Activated CD4-positive, alpha-beta T cell treated with anti-CD3 and anti-CD28 coated beads for 36 hours (primary cell): Measurements from ENCODE around the gene TRIM32. TPM values are rescaled to one million over a fixed set of nuclear protein-coding genes. Genes with fewer than 3 reads are reported as not detected.

Experiments used
- ATAC-seq: fragments of 200-7000 bp; cut with Tn5 transposase; one replicate; pipeline ENCODE4 v1.10.0; 2021; ENCODE audit warnings: mild to moderate bottlenecking, moderate library complexity
- CTCF ChIA-PET: fragments of 350-600 bp; sonication (Branson Sonifier 250); formaldehyde crosslinking; loops from one replicate; lab custom pipeline; 2021; ENCODE audit warnings: antibody characterized with exemption; lab: Charles Lee
- POLR2A ChIA-PET: fragments of 350-600 bp; sonication (Branson Sonifier 250); formaldehyde crosslinking; loops from one replicate; lab custom pipeline; 2021; ENCODE audit warnings: antibody characterized with exemption, inconsistent platforms; lab: Charles Lee
- DNase-seq: peaks from one replicate; pipeline ENCODE4 v3.0.0-alpha.2; 2020
- H3K27ac Mint-ChIP-seq: one replicate; pipeline ENCODE4 v1.8.0; 2021; ENCODE audit warnings: mixed read lengths
- H3K27me3 Mint-ChIP-seq: one replicate; pipeline ENCODE4 v1.8.0; 2021; ENCODE audit warnings: mixed read lengths
- H3K36me3 Mint-ChIP-seq: one replicate; pipeline ENCODE4 v1.8.0; 2021; ENCODE audit warnings: low read depth, mixed read lengths
- H3K4me1 Mint-ChIP-seq: one replicate; pipeline ENCODE4 v1.8.0; 2021; ENCODE audit warnings: mixed read lengths
- H3K4me3 Mint-ChIP-seq: one replicate; pipeline ENCODE4 v1.8.0; 2021; ENCODE audit warnings: mild to moderate bottlenecking, moderate library complexity, mixed read lengths
- H3K9me3 Mint-ChIP-seq: one replicate; pipeline ENCODE4 v1.8.0; 2021; ENCODE audit warnings: low read depth, mixed read lengths
- intact Hi-C, 2 experiments: fragments of 100-400 bp; cut with DNase I in 1 of 2; cut with micrococcal nuclease in 1 of 2; formaldehyde crosslinking; loops; one replicate each; pipeline versions ENCODE4 v1.14.2 to v1.15.1; 2022 to 2024; cut with DNase I, micrococcal nuclease
- total RNA-seq, 2 experiments: library from RNA; stranded (reverse); gene quantifications; one replicate each; pipeline ENCODE4 v1.2.3, GENCODE V29; 2021

The TRIM32 gene
- total RNA-seq, 2 experiments from 2014 or later = 10.2 to 12.4 TPM

DNA sequence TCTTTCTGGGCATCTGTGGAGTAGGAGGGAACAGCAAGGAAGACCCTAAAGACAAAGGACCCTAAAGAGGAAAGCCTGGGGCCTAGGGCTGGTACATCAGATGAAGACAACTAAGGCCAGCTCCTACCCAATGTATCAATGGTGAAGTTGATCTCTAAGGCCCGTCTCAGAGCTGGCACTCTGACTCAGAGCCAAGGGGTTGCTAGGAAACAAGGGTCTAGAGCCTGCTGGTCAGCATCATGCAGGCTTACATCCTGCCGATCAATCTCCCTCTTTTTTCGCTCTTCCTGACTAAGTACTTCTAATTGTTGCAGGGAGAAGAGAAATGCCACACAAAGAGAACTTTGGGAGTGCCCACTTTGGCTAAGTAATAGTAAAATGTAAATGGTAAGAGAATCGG lies 26.2 kb downstream of the TRIM32 start:
- ATAC-seq (no peak), DNase-seq (no peak)
- ChIA-PET CTCF (no interaction called here), POLR2A (no interaction called here)
- Mint-ChIP-seq H3K36me3 (no peaks in the 10 kb centered on the region), H3K4me1 (no peaks in the 10 kb centered on the region), H3K27me3 (no peaks in the 10 kb centered on the region), H3K4me3 (no peak overlapping the region), H3K9me3 (no peaks in the 10 kb centered on the region), H3K27ac (no peak overlapping the region)
- intact Hi-C loops = no loop called here

DNA sequence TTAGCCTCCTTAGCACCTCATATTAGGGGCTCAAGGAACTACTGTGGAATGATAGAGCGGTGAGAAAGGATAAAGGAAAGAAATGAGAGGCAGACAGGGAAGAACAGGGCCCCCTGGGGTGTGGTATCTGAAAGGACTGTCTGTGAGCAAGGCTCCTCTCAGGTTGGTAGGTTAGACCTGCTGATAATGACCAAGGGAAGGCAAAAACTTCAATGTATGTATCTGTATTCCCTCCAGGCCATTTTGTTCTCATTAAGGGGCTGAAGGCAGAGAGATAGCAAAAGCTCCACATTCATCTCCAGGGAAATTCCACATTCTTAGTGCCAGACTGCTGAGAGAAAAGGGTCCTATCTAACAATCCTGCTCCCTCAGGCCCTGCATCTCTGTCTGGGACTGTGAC lies 28.6 kb downstream of the TRIM32 start:
- Mint-ChIP-seq H3K27ac (no peak overlapping the region), H3K4me1 (no peaks in the 10 kb centered on the region), H3K27me3 (peaks cover 5% of the 10 kb centered on the region), H3K36me3 (peaks cover 2% of the 10 kb centered on the region), H3K4me3 (no peak overlapping the region), H3K9me3 (no peaks in the 10 kb centered on the region)
- intact Hi-C loops = no loop called here
- no peak for DNase-seq
- ChIA-PET CTCF (no interaction called here), POLR2A (no interaction called here)
- ATAC-seq = no peak

DNA sequence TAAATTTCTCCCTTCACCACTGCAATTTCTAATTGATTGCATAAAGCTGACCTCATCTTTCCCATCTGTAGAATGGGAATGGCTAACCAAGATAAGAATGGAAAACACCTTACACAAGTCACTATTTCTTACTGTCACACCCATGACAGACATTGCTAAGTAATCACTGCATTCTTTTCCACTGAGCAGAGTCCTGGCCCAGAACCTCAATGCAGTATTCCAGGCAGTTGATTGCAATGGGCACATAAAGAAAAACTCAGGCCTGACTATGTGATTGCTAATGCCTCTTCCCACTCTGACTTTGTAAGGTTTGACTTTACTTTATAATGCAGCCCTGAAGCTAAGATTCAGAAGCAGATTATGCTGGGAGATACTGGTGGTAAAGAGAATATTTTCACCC lies 29.3 kb downstream of the TRIM32 start:
- intact Hi-C loops = no loop called here
- ChIA-PET POLR2A (no interaction called here), CTCF (no interaction called here)
- H3K27me3 Mint-ChIP-seq = peaks cover 5% of the 10 kb centered on the region
- DNase-seq (no peak), ATAC-seq (no peak)
- H3K9me3 Mint-ChIP-seq = no peaks in the 10 kb centered on the region
- H3K27ac Mint-ChIP-seq = no peak overlapping the region
- no peak overlapping the region for H3K4me3 Mint-ChIP-seq
- H3K36me3 Mint-ChIP-seq = peaks cover 2% of the 10 kb centered on the region
- H3K4me1 Mint-ChIP-seq = no peaks in the 10 kb centered on the region

DNA sequence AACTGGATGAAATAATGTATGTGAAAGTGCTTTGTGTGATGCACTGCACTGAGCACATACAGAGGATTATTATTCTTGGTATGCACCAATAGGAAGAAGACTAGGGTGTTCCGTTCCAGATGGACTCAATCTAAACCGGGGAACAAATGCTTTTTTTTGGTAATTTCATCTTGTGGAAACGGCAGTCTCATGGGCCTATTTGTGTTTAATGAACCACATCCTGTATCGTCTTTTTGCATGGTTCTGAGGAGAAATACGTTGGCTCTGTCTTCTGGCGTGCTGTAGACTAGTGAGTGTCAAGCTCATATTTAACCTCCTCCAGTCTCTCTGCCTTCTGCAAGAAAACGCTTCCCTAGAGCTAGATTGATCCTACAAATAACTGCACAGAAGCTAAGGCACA lies 30.0 kb downstream of the TRIM32 start:
- Mint-ChIP-seq H3K9me3 (no peaks in the 10 kb centered on the region), H3K27ac (no peak overlapping the region), H3K27me3 (peaks cover 5% of the 10 kb centered on the region), H3K4me3 (no peak overlapping the region), H3K36me3 (peaks cover 2% of the 10 kb centered on the region), H3K4me1 (no peaks in the 10 kb centered on the region)
- POLR2A ChIA-PET = no interaction called here
- CTCF ChIA-PET = no interaction called here
- intact Hi-C loops = no loop called here
- no peak for DNase-seq
- no peak for ATAC-seq

DNA sequence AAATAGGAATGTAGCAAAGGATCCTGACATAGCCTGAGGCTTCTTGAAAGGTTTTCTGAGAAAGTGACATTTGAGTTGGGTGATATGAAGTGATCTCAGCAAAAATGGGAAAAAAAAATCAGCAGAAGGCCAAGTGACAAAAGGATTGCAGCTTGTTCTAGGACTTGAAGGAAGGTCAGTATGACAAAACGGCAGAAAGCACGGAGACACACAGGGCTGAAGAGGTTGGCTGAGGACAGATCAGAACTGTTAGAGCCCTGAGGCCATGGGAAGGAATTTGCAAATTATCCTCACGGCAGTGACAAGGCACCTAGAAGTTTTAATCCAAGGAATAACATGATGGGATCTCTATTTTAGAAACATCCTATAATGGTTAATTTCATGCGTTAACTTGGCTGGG lies 31.0 kb downstream of the TRIM32 start:
- DNase-seq (no peak), ATAC-seq (no peak)
- H3K4me1 Mint-ChIP-seq = no peaks in the 10 kb centered on the region
- H3K9me3 Mint-ChIP-seq = no peaks in the 10 kb centered on the region
- intact Hi-C loops = no loop called here
- peaks cover 2% of the 10 kb centered on the region for H3K36me3 Mint-ChIP-seq
- peaks cover 5% of the 10 kb centered on the region for H3K27me3 Mint-ChIP-seq
- no peak overlapping the region for H3K4me3 Mint-ChIP-seq
- H3K27ac Mint-ChIP-seq = no peak overlapping the region
- ChIA-PET CTCF (no interaction called here), POLR2A (no interaction called here)

DNA sequence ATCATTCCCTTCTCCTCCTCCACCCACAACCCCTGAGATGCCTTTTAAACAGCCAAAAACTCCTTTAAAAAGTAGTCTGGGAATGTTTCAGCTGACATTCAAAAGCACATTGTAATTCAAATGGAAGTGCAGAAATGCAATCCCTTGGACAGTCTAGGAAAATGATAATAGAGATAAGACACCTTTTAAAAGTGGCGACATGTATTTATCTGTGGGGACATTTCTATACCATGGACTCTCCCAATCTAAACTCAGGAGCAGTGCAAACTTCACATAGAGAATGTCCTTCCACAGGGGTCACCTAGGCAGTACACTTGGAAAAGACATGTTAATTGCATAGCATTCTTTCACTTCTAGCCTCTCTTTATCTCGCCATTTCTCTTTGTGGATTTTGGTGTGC lies 33.0 kb downstream of the TRIM32 start:
- DNase-seq = no peak
- no peak for ATAC-seq
- ChIA-PET POLR2A (no interaction called here), CTCF (no interaction called here)
- no peaks in the 10 kb centered on the region for H3K4me1 Mint-ChIP-seq
- H3K36me3 Mint-ChIP-seq = peaks cover 2% of the 10 kb centered on the region
- intact Hi-C loops = no loop called here
- H3K4me3 Mint-ChIP-seq = no peak overlapping the region
- H3K27me3 Mint-ChIP-seq = peaks cover 5% of the 10 kb centered on the region
- H3K9me3 Mint-ChIP-seq = no peaks in the 10 kb centered on the region
- H3K27ac Mint-ChIP-seq = no peak overlapping the region

DNA sequence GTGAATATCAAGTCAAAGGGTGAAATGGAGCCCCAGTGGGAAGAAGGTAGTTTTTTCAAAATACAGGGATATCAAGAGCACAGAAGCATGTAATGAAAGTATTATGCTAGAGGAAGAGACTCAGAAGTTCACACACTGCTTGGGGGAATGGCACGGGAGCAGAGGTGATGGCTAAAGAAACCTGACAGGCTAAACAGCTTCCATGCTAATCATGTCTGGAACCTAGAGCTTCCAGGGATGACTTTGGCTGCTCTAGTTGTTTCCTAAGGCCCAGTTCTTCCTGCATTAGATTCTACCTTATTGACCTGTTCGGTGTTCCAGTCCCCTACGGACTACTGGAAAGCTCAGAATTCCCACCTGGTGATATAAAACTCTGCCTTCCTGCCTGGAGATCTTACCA lies 34.3 kb downstream of the TRIM32 start:
- H3K27ac Mint-ChIP-seq = no peak overlapping the region
- H3K4me1 Mint-ChIP-seq = no peaks in the 10 kb centered on the region
- H3K36me3 Mint-ChIP-seq = peaks cover 2% of the 10 kb centered on the region
- ATAC-seq (no peak), DNase-seq (no peak)
- no peak overlapping the region for H3K4me3 Mint-ChIP-seq
- H3K9me3 Mint-ChIP-seq = no peaks in the 10 kb centered on the region
- peaks cover 5% of the 10 kb centered on the region for H3K27me3 Mint-ChIP-seq
- intact Hi-C loops = no loop called here
- ChIA-PET CTCF (interaction anchor here (0.5 kb wide), 1 partner anchor 228 kb away, joined by 3 read pairs; no protein-coding TSS in a partner anchor), POLR2A (no interaction called here)

DNA sequence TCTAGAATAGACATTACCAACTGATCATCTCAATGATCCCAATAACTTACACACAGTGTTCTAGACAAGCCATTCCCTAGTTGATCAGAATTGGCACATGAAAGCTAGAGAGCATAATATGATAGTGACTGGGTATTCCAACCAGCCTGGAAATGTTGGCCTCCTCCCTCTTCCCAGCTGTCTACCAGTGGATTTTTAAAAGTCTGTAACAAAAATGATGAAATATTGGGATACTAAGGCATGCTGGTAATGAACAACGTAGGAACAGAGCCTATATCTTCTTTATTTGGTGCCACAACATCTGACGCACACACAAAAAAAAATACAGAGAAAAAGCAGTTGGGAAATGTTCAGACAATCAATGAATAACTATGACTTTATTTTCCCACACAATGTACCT lies 34.8 kb downstream of the TRIM32 start:
- ChIA-PET CTCF (interaction anchor here (0.5 kb wide), 1 partner anchor 228 kb away, joined by 3 read pairs; no protein-coding TSS in a partner anchor), POLR2A (no interaction called here)
- Mint-ChIP-seq H3K4me3 (no peak overlapping the region), H3K27ac (no peak overlapping the region), H3K4me1 (no peaks in the 10 kb centered on the region), H3K27me3 (peaks cover 5% of the 10 kb centered on the region), H3K9me3 (no peaks in the 10 kb centered on the region), H3K36me3 (peaks cover 2% of the 10 kb centered on the region)
- DNase-seq = no peak
- no peak for ATAC-seq
- intact Hi-C loops = no loop called here

DNA sequence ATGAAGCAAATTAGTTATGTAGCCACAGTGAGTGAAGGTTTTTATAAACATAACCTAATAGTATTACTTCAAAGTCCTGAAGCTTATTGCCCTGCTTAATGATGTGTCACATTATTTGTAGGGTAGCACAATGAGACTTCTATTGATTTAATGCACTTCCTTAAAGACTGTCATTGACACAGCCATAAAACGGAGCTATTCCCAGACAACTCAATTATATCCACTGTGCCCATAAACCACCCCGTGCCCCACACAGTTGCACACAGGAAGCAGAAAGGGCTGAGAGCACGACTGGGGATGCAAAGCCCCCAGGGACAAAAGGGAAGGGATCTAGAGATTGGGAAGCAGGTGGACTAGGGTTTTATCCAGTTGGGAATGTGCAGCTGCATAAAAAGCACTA lies 37.0 kb downstream of the TRIM32 start:
- no peak overlapping the region for H3K27ac Mint-ChIP-seq
- no peak overlapping the region for H3K4me3 Mint-ChIP-seq
- intact Hi-C loops = no loop called here
- CTCF ChIA-PET = interaction anchor here (0.6 kb wide), 1 partner anchor 20 kb away, joined by 3 read pairs; no protein-coding TSS in a partner anchor
- DNase-seq (no peak), ATAC-seq (no peak)
- peaks cover 10% of the 10 kb centered on the region for H3K27me3 Mint-ChIP-seq
- no peaks in the 10 kb centered on the region for H3K4me1 Mint-ChIP-seq
- POLR2A ChIA-PET = no interaction called here
- peaks cover 2% of the 10 kb centered on the region for H3K36me3 Mint-ChIP-seq
- H3K9me3 Mint-ChIP-seq = no peaks in the 10 kb centered on the region

DNA sequence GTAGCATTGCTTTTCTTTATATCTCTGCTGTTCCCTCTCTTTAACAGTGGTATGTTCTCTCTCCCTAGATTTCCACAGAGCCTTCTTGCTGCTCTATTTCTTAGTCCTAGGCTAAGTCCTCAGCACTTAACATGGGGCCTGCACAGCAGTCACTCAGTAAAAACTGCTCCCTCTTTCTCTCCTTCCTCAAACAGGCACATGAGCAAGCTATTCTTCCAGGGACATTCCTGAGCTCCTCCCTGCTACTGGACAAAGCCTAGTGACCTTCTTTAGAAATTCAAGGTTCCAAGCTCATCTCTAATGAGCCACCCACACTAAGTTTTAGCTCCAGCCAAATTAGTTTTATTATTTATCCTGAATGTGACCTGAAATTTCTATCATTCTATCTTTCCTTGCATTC lies 39.5 kb downstream of the TRIM32 start:
- ATAC-seq (no peak), DNase-seq (no peak)
- ChIA-PET POLR2A (no interaction called here), CTCF (interaction anchor here (3.6 kb wide), 1 partner anchor 10 kb away, joined by 14 read pairs; no protein-coding TSS in a partner anchor)
- peaks cover 5% of the 10 kb centered on the region for H3K27me3 Mint-ChIP-seq
- H3K4me1 Mint-ChIP-seq = no peaks in the 10 kb centered on the region
- intact Hi-C loops = no loop called here
- H3K27ac Mint-ChIP-seq = no peak overlapping the region
- no peaks in the 10 kb centered on the region for H3K36me3 Mint-ChIP-seq
- no peaks in the 10 kb centered on the region for H3K9me3 Mint-ChIP-seq
- no peak overlapping the region for H3K4me3 Mint-ChIP-seq

DNA sequence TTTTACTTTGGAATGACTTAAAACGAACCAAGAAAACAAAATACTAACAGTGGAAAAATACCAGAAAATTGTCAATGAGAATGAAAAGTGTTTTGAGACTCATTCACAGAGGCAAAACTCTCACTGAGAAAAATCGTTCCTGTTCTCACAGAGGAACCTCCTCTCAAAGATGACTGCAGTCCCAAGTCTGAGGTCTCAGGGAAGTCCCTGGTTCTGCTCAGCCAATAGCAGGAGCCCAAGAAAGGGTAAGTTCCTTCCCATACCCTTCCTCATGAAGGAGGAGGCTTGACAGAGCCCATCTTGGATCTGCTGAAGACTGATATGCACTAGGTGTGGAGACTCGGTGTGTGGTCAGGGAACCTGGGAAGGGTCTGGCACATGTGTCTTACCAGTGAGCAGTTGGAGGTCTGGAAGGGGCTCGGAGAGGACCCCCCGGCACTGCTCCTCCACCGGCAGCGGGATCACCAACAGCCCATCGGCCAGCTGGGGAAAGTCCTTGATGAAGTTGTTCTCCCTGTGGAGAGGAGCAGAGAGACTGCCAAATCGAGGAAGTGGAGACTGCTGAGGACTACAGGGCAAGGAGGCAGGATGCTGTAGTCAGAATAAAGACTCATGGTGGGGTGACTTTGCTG lies 46.0 kb downstream of the TRIM32 start:
- ATAC-seq (no peak), DNase-seq (no peak)
- no peak overlapping the region for H3K4me3 Mint-ChIP-seq
- no peak overlapping the region for H3K27ac Mint-ChIP-seq
- H3K36me3 Mint-ChIP-seq = no peaks in the 10 kb centered on the region
- intact Hi-C loops = loop anchor here in 1 of 2 experiments (10.0 kb wide), 1 partner anchor 542 kb away; no protein-coding TSS in a partner anchor
- ChIA-PET POLR2A (no interaction called here), CTCF (no interaction called here)
- no peaks in the 10 kb centered on the region for H3K9me3 Mint-ChIP-seq
- H3K27me3 Mint-ChIP-seq = peaks cover 18% of the 10 kb centered on the region
- H3K4me1 Mint-ChIP-seq = no peaks in the 10 kb centered on the region

DNA sequence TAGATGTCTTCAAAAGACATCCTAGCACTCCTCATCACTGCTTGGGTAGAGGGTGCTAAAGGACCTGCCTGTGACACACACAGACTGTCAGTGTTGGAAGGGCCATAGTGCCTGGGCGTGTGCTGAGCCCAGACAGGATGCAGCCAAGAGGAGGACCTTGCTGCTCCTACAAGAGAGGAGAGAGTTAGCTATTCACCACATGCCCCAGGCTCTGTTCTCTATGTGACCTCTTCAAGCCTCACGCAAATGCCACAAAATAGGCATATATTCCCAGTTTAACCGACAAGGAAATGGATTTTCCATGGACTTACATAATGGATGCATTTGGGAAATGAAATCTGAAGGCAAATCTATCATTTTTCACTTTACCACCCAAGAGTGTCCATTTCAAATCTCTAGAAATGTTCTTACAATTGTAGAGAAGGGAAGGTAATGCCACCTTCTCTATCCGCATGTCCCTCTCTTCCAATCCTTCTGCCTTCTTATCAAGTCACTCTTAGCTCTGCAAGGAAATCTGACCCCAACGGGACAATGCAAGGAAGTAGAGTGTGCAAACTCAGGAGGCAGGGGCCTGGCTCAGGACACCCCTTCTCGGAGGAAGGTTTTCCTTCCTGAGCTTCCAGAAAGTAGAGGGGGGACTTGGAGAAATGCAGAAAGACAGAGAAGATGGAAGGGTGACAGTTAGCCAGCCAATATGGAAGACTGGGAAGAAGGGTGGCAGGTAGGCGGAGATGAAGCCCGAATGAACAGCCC lies 49.5 kb downstream of the TRIM32 start:
- POLR2A ChIA-PET = no interaction called here
- no peaks in the 10 kb centered on the region for H3K36me3 Mint-ChIP-seq
- intact Hi-C loops = loop anchor here (1.0 to 10.0 kb wide), 2 partner anchors 124 to 538 kb away; no protein-coding TSS in a partner anchor
- CTCF ChIA-PET = interaction anchor here (0.6 to 3.5 kb wide), 8 partner anchors 9 to 124 kb away, joined by 3 to 27 read pairs (median 4); no protein-coding TSS in a partner anchor
- ATAC-seq = no peak
- no peak overlapping the region for H3K27ac Mint-ChIP-seq
- DNase-seq = no peak
- H3K27me3 Mint-ChIP-seq = peaks cover 13% of the 10 kb centered on the region
- no peaks in the 10 kb centered on the region for H3K9me3 Mint-ChIP-seq
- no peaks in the 10 kb centered on the region for H3K4me1 Mint-ChIP-seq
- no peak overlapping the region for H3K4me3 Mint-ChIP-seq
